Neural cell (in vitro differentiated cells): ENCODE measurements around the gene ZNF608.

Experiments
- EP300 ChIP-seq: fragments of 450-650 bp; conservative IDR thresholded peaks from 2 replicates; pipeline ENCODE4 v1.6.1; 2014; ENCODE audit warnings: antibody characterized with exemption, mild to moderate bottlenecking, moderate library complexity; ENCODE audit not compliant: poor library complexity, severe bottlenecking
- POLR2AphosphoS5 ChIP-seq: IDR thresholded peaks from 2 replicates; pipeline ENCODE4 v1.6.1; 2012
- REST ChIP-seq: IDR thresholded peaks from 2 replicates; pipeline ENCODE4 v1.6.1; 2012; ENCODE audit warnings: borderline replicate concordance
- TF ChIP-seq, protein P1 (sequence below): fragments of 450-650 bp; IDR thresholded peaks from 2 replicates; pipeline ENCODE4 v1.5.1; 2014; ENCODE audit warnings: antibody characterized with exemption, mild to moderate bottlenecking, moderate library complexity; ENCODE audit not compliant: poor library complexity, severe bottlenecking

- TF ChIP-seq, protein P1, sequence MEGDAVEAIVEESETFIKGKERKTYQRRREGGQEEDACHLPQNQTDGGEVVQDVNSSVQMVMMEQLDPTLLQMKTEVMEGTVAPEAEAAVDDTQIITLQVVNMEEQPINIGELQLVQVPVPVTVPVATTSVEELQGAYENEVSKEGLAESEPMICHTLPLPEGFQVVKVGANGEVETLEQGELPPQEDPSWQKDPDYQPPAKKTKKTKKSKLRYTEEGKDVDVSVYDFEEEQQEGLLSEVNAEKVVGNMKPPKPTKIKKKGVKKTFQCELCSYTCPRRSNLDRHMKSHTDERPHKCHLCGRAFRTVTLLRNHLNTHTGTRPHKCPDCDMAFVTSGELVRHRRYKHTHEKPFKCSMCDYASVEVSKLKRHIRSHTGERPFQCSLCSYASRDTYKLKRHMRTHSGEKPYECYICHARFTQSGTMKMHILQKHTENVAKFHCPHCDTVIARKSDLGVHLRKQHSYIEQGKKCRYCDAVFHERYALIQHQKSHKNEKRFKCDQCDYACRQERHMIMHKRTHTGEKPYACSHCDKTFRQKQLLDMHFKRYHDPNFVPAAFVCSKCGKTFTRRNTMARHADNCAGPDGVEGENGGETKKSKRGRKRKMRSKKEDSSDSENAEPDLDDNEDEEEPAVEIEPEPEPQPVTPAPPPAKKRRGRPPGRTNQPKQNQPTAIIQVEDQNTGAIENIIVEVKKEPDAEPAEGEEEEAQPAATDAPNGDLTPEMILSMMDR = no peak
- TF ChIP-seq EP300 = no peak
- no peak for TF ChIP-seq REST
- TF ChIP-seq POLR2AphosphoS5 = no peak
These were observed 49.4 kb upstream of the ZNF608 start for GRCh38 chr5:124795829-124796228.
